COLO668 (cell line): ENCODE data around the gene LRP1B.
"Not testable (repeated sequence)": the region's sequence is repeated elsewhere in the genome, so short reads cannot be mapped to it uniquely, and the experiment has no call there.

Experiments
- DNase-seq: peaks from one replicate; lab custom pipeline; 2025; ENCODE audit not compliant: unreplicated experiment; lab: John Stamatoyannopoulos, UW

LRP1B gene

GRCh38 chr2:140417504-140417903, 1713.3 kb downstream of the LRP1B start:
- DNase-seq, result no peak

DNA sequence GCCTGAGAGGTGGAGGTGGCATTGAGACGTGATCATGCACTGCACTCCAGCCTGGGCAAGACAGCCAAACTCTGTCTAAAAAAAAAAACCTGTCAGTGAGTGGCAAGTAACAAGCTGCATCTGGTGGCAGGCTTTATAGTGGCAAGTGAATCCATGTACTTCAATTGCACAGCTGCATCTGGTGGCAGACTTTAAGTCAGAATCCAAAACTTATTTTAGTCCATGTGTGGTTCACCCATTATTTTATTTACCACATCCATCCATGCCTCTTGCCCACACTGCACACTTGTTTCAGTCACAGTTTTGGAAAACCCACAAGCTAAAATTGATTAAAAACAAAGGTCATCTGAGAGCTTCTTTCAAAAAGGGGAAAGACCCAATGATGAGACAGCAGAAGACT, 1714.2 kb downstream of the LRP1B start:
- DNase-seq, result no peak

GRCh38 chr2:140415035-140415434, 1715.8 kb downstream of the LRP1B start:
- not testable (repeated sequence) for DNase-seq

DNA sequence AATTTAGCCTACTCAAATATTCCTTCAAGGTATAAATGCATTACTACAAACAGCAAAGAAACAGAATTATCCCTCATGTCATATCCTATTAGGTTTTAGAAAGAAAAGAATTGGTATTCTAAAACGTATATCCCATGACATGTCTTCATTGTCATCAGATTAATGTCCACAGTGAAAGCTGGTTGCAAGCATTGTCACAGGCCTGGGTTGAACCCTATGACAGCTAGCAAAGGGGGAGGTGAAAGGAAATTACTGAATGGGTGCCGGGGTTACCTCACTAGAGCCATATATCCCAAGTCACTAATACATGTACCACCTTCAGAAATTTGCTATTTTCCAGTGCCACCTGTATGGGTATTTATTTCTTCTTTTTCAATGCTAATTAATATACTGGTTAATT, 1720.1 kb downstream of the LRP1B start:
- no peak for DNase-seq

DNA sequence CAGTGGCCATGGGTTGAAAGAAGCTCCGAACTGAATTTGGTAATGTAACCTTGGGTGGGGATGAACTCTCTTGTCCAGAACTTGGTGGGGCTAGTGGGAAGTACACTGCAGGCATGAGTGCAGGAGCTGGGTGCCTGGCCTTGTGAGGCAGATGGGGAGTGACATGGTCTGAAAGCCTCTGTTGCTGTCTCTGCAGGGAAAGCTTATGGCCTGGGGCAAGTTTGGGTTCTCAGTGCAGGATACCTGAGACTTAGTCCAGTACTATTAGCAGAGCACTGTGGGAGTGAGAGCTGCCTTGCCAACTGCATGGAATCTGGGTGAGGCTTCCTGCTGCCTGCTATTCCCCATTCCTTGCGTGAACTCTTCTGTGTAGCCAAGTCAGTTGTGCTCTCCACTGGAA, 1729.8 kb downstream of the LRP1B start:
- no peak for DNase-seq

DNA sequence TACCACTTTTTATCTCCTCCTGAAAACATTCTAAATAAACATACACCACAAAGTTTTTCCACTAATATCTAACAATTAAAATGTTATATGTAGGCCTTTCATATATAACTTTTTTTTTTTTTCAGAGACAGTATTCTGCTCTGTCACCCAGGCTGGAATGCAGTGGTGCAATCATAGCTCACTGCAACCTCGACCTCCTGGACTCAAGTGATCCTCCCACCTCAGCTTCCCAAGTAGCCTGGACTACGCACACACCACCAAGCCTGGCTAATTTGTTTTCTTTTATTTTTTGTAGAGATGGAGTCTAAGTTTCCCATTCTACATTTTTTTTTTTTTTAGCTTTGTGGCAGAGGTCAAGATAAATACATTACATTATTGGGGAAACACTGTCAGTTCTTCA, 1738.0 kb downstream of the LRP1B start:
- no peak for DNase-seq

- no peak for DNase-seq
Measured at GRCh38 chr2:140384946-140385345, 1745.9 kb downstream of the LRP1B start.

- DNase-seq, result no peak
Measured at GRCh38 chr2:140383781-140384180, 1747.0 kb downstream of the LRP1B start.

GRCh38 chr2:140376686-140377085, 1754.1 kb downstream of the LRP1B start:
- no peak for DNase-seq

- no peak for DNase-seq
Measured at GRCh38 chr2:140363131-140363530, 1767.7 kb downstream of the LRP1B start.

GRCh38 chr2:140362361-140362760, 1768.5 kb downstream of the LRP1B start:
- DNase-seq, result no peak

DNA sequence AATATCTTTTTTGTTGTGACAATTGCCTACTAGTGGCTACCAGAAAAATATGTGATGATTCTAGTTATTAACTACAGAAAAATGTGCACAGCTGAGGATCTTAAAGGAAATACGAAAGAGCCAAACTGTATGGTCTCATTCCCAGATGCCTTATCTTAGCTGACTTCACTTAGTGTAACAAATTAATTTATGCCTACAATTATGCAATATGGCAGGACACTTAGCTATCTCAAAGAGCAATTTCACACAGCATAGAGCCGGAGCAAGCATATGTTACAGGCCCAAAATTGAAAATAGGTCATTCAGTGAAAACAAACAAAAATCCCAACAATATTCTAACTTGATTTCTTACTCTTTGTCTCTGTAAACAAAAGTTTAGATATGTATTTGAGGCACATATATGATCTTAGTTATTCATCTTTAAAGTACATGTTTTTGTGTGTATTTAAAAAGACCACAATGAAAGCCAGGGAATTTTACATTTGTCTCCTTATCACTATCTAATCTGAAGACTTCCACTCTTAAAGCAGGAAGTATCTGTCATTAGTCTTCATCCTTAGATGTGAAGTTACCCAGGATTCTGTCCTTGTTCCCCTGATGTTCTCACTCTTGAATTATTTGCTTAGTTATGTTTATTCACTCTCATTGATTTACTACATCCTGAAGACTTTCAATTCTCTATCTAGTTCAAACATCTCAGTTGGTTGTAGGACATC, 1771.6 kb downstream of the LRP1B start:
- no peak for DNase-seq

DNA sequence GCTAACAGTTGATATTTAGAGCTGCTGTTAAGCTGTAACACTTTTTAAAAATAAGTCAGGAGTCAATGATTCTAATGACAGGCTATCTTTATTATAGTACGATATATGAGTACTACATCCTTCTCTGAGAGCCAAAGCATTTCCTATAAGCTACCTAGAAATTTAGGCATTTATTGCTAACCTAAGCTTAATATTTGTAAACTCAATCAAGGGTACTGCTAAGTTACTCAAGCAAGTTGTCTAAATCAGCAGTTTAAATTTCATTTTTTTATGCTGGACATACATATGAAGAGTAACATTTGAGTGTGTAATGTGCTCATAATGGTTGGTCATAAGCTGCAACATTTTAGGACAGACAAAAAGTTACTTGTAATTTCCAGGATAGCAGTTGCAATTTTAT, 1774.1 kb downstream of the LRP1B start:
- no peak for DNase-seq

DNA sequence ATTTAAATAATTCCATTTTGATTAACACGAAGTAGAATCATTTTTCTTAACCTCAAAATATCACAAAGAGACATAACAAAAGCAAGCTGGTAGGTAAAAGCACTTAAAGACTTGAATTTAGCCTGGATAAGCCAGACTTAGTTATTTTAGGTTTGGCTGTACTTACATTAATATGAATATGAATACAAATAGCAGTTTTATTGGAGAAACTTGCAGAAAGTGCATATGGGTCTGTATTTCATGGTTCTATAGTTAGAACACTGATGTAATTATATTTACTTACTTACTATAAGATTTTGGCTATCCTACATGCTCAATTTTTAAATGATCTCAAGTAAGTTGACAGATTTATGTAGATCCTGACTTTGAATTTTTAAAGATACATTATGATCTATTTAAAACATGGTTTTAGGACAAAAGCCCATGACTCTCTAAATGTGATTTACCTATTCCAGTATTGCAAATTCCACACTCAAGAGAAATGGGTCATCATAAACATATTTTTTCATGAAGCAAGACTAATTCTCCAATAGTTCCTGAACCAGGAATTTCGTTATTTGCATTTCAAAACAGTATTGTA, 1775.2 kb downstream of the LRP1B start:
- no peak for DNase-seq

- DNase-seq, result no peak
Measured at GRCh38 chr2:140354544-140354943, 1776.3 kb downstream of the LRP1B start.

DNA sequence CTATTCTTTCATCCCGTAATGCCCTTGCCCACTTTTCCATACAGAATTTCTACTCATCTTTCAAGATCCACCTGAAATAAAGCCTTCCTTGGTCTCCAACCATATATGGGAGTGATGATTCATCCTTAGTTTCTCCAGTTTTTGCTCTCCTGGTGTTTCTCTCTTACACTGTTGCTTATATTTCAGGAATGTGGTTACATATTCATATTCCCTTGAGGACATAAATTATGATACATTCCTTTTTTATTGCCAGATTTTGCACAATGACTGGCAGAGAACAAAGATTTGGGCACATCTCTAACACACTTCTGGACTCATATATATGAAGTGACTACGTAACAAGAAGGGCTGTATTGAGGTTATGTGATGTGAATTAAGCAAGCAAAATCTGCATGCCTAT, 1777.3 kb downstream of the LRP1B start:
- DNase-seq, result no peak

DNA sequence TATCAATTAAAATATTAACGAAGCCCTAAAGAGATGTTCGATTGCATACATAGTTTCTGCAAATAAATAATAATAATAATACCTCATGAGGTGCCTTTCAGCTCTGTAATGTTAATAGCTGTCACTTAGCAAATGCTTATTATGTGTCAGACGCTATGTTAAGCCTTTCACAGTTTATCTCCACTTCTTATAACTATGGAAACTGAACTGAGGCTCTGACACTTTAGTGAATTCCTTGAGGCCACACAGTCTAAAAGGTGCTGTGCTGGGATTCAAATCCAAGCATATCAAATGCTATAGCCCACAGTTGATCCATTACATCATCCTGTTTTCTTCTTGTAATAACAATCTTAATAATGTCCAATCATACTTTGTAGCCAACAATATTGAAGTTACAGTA, 1779.1 kb downstream of the LRP1B start:
- no peak for DNase-seq

DNA sequence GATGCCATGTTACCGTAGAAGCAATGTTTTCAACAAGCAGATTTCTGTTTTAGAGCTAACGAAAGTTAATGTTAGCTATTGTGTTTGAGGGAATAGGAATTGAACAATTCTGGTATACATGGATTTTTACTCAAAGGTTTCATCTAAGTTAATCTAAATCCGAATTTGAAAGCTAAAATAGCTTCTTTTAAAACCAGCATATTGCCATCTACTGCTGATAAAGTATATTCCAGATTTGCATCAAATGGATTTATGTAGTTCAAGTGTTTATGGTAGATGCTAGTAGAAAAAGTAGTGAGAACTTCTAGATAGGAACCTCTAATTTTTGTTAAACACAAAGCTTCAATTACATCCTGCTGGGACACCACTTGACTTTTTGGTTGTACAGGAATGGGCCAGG, 1781.1 kb downstream of the LRP1B start:
- DNase-seq, result no peak

GRCh38 chr2:140348826-140349225, 1782.0 kb downstream of the LRP1B start:
- no peak for DNase-seq

DNA sequence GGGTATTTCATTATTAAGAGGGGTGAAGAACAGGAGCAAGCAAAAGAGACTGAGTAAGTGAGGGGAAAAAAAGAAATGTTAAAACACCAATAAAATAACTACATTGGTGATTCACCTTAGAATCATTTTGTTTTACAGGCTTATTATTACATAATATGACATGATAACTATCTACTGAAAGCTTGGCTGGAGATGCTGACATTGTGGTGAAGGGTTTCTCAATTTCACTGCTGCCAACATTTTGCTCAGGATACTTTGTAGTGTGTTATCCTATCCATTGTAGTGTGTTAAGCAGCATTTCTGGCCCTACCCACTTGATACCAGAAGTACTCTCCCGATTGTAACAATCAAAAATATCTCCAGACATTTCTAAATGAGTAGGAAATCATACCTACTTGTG, 1786.0 kb downstream of the LRP1B start:
- no peak for DNase-seq

DNA sequence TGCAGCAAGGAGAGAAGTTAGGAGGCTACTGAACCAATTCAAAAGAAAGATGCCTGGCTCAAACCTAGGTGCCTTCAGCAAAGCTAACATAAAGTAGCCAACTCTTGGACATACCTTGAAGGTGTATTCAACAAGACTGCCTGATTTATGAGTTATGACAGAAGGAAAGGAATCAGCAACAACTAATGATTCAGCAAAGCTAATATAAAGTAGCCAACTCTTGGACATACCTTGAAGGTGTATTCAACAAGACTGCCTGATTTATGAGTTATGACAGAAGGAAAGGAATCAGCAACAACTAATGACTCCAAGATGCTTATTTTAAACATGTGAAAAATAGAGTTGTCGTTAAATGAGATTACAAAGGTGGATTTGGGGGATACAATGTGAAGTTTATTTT, 1786.5 kb downstream of the LRP1B start:
- not testable (repeated sequence) for DNase-seq

DNA sequence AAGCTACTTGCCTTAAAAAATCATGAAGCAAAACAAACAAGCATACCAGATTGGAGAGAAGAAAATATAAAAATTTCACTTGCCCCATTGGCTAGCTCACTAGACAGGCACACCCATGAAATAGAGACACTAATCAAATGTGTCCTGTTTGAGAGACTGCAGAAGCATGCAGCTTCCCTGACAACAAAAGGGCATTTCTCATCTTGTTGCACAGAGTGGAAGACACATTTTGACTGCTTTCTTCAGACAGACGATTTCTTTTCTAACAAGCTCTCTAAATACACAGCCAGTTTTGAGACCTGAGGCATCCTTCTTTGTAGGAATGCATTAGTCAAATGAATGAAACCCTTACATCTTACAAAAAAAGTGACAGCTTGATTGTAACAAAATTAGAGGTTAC, 1792.0 kb downstream of the LRP1B start:
- no peak for DNase-seq

DNA sequence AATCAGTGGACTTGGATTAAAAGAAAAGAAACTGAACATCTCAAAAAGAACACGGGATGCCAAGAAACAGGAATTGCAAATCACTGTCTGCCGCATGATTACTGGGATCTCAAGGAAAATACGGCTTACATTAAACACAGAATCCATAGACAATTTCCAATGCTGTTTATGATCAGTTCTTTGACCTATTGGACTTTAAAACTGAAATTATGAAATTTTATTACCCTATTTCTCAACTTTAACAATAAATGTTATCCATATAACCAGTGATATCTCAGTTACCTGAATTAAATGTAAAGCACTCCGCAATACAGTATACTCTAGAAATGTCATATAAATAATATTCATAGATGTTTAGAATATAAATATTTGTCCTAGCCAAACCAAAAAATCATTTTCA, 1793.8 kb downstream of the LRP1B start:
- no peak for DNase-seq
